HEK293 (cell line): ENCODE data around the gene ZCCHC7.

Source experiments
- CTCF ChIA-PET: fragments of 350-600 bp; formaldehyde crosslinking; extraction: SDS; loops from one replicate; lab custom pipeline; 2021; ENCODE audit warnings: antibody characterized with exemption; lab: Yijun Ruan, JAX
- POLR2A ChIA-PET: fragments of 300-600 bp; formaldehyde crosslinking; extraction: SDS; loops from one replicate; lab custom pipeline; 2020; ENCODE audit warnings: antibody characterized with exemption, inconsistent platforms; lab: Yijun Ruan, JAX
- H3K27ac ChIP-seq: fragments of 200-500 bp; sonication (Bioruptor generic); 2 replicates; pipeline ENCODE4 v1.5.1; 2014; ENCODE audit warnings: low read depth, low read length, control low read depth, inconsistent platforms; ENCODE audit errors: extremely low read depth
- H3K36me3 ChIP-seq, 2 experiments: fragments of 200-500 bp in 1 of 2; sonication (Bioruptor generic) in 1 of 2; 1 replicate in 1 of 2; 2 replicates in 1 of 2; pipeline ENCODE4 v1.5.1; 2014 to 2017; ENCODE audit warnings: inconsistent platforms in 2 of 2, low read length in 2 of 2; ENCODE audit not compliant: control insufficient read depth in 2 of 2, insufficient read depth in 1 of 2
- H3K4me1 ChIP-seq: fragments of 200-500 bp; sonication (Bioruptor generic); 2 replicates; pipeline ENCODE4 v1.5.1; 2014; ENCODE audit warnings: mild to moderate bottlenecking, low read length, inconsistent platforms; ENCODE audit not compliant: control insufficient read depth, insufficient read depth
- H3K4me3 ChIP-seq: 2 replicates; pipeline ENCODE4 v1.5.1; 2011; ENCODE audit warnings: low read depth, mild to moderate bottlenecking, control low read depth, low read length, moderate library complexity
- H3K9me3 ChIP-seq: fragments of 200-500 bp; sonication (Bioruptor generic); 2 replicates; pipeline ENCODE4 v1.5.1; 2014; ENCODE audit warnings: low read depth, low read length, inconsistent platforms; ENCODE audit not compliant: control insufficient read depth, insufficient read depth
- GFI1B ChIP-seq: fragments of 450-650 bp; formaldehyde crosslinking; IDR thresholded peaks from 2 replicates; pipeline ENCODE4 v1.5.1; 2016; ENCODE audit warnings: missing biosample characterization, missing genetic modification characterization
- HIC1 ChIP-seq: fragments of 450-650 bp; formaldehyde crosslinking; IDR thresholded peaks from 2 replicates; pipeline ENCODE4 v1.5.1; 2016; ENCODE audit warnings: missing biosample characterization, missing genetic modification characterization
- HOXC10 ChIP-seq: sonication (generic); formaldehyde crosslinking; IDR thresholded peaks from 2 replicates; pipeline ENCODE4 v1.8.1; 2023; ENCODE audit warnings: mild to moderate bottlenecking, missing genetic modification reagents
- OSR2 ChIP-seq: fragments of 450-650 bp; formaldehyde crosslinking; IDR thresholded peaks from 2 replicates; pipeline ENCODE4 v1.5.1; 2016; ENCODE audit warnings: missing biosample characterization, missing genetic modification characterization
- REPIN1 ChIP-seq: fragments of 450-650 bp; formaldehyde crosslinking; IDR thresholded peaks from 2 replicates; pipeline ENCODE4 v1.5.1; 2017; ENCODE audit warnings: missing biosample characterization, missing genetic modification characterization, low read depth
- WT1 ChIP-seq: fragments of 450-650 bp; formaldehyde crosslinking; IDR thresholded peaks from 2 replicates; pipeline ENCODE4 v1.5.1; 2016; ENCODE audit warnings: missing biosample characterization, missing genetic modification characterization
- YY2 ChIP-seq: fragments of 450-650 bp; formaldehyde crosslinking; IDR thresholded peaks from 2 replicates; pipeline ENCODE4 v1.5.1; 2016; ENCODE audit warnings: missing biosample characterization, missing genetic modification characterization
- ZBTB7A ChIP-seq: fragments of 450-650 bp; formaldehyde crosslinking; IDR thresholded peaks from 2 replicates; pipeline ENCODE4 v1.5.1; 2016; ENCODE audit warnings: low read depth, missing biosample characterization, missing genetic modification characterization
- ZNF155 ChIP-seq: fragments of 450-650 bp; formaldehyde crosslinking; IDR thresholded peaks from 2 replicates; pipeline ENCODE4 v1.5.1; 2016; ENCODE audit warnings: missing biosample characterization, missing genetic modification characterization
- ZNF2 ChIP-seq: fragments of 450-650 bp; formaldehyde crosslinking; IDR thresholded peaks from 2 replicates; pipeline ENCODE4 v1.5.1; 2016; ENCODE audit warnings: missing biosample characterization, missing genetic modification characterization
- ZNF221 ChIP-seq: fragments of 450-650 bp; formaldehyde crosslinking; IDR thresholded peaks from 2 replicates; pipeline ENCODE4 v1.5.1; 2017; ENCODE audit warnings: missing biosample characterization, missing genetic modification characterization, borderline replicate concordance
- ZNF280D ChIP-seq: fragments of 450-650 bp; formaldehyde crosslinking; IDR thresholded peaks from 2 replicates; pipeline ENCODE4 v1.5.1; 2016; ENCODE audit warnings: missing biosample characterization, missing genetic modification characterization
- ZNF37A ChIP-seq: fragments of 450-650 bp; IDR thresholded peaks from 2 replicates; pipeline ENCODE4 v1.5.1; 2018; ENCODE audit warnings: missing biosample characterization, missing genetic modification characterization
- ZNF549 ChIP-seq: fragments of 450-650 bp; IDR thresholded peaks from 2 replicates; pipeline ENCODE4 v1.5.1; 2018; ENCODE audit warnings: missing biosample characterization, missing genetic modification characterization, mild to moderate bottlenecking, inconsistent platforms, moderate library complexity
- ZNF555 ChIP-seq: fragments of 450-650 bp; formaldehyde crosslinking; conservative IDR thresholded peaks from 2 replicates; pipeline ENCODE4 v1.5.1; 2017; ENCODE audit warnings: missing biosample characterization, mild to moderate bottlenecking, missing genetic modification characterization, inconsistent platforms
- ZNF558 ChIP-seq: fragments of 450-650 bp; formaldehyde crosslinking; IDR thresholded peaks from 2 replicates; pipeline ENCODE4 v1.5.1; 2016; ENCODE audit warnings: missing biosample characterization, missing genetic modification characterization
- ZNF623 ChIP-seq: fragments of 450-650 bp; formaldehyde crosslinking; IDR thresholded peaks from 2 replicates; pipeline ENCODE4 v1.5.1; 2016; ENCODE audit warnings: missing biosample characterization, missing genetic modification characterization
- ZSCAN16 ChIP-seq: fragments of 450-650 bp; formaldehyde crosslinking; IDR thresholded peaks from 2 replicates; pipeline ENCODE4 v1.5.1; 2016; ENCODE audit warnings: missing biosample characterization, missing genetic modification characterization
- TF ChIP-seq, protein P1 (sequence below): fragments of 450-650 bp; formaldehyde crosslinking; IDR thresholded peaks from 2 replicates; pipeline ENCODE4 v1.5.1; 2016; ENCODE audit warnings: missing biosample characterization, missing genetic modification characterization
- TF ChIP-seq, protein P2 (sequence below): fragments of 450-650 bp; formaldehyde crosslinking; IDR thresholded peaks from 2 replicates; pipeline ENCODE4 v1.5.1; 2017; ENCODE audit warnings: missing biosample characterization, missing genetic modification characterization
- TF ChIP-seq, protein P3 (sequence below): sonication (generic); formaldehyde crosslinking; IDR thresholded peaks from 2 replicates; pipeline ENCODE4 v1.8.1; 2022; ENCODE audit warnings: mild to moderate bottlenecking, moderate library complexity, missing genetic modification reagents
- TF ChIP-seq, protein P4 (sequence below): fragments of 450-650 bp; formaldehyde crosslinking; IDR thresholded peaks from 2 replicates; pipeline ENCODE4 v1.5.1; 2016; ENCODE audit warnings: missing biosample characterization, missing genetic modification characterization
- TF ChIP-seq, protein P5 (sequence below): fragments of 450-650 bp; formaldehyde crosslinking; IDR thresholded peaks from 2 replicates; pipeline ENCODE4 v1.5.1; 2017; ENCODE audit warnings: missing biosample characterization, missing genetic modification characterization

ZCCHC7 gene

DNA sequence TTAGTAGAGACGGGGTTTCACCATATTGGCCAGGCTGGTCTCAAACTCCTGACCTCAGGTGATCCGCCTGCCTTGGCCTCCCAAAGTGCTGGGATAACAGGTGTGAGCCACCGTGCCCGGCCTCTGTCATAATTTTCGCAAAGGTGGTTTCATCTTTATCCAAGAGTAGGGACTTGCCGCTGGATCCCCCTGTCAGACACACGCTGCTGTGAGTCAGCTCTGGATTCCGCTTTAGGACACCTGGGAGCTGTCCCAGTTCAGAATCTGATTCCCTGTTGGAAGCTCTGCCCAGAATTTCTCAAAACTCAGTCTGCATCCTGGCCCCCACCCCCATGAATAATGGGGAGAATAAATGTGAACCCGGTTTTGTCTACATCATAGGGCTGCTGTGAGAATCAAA, 284.2 kb downstream of the ZCCHC7 start:
- Histone ChIP-seq H3K9me3 (no peaks in the 10 kb centered on the region), H3K4me1 (no peaks in the 10 kb centered on the region), H3K36me3 (no peaks in the 10 kb centered on the region), H3K4me3 (no peak overlapping the region), H3K27ac (no peak overlapping the region)
- TF ChIP-seq HOXC10 (CRISPR knock-in tag) (no peak), REPIN1 (no peak), GFI1B (tag by site-specific recombination) (no peak), ZNF221 (tag by site-specific recombination) (no peak), ZNF623 (tag by site-specific recombination) (no peak), ZNF37A (tag by site-specific recombination) (no peak)
- TF ChIP-seq, protein P1, sequence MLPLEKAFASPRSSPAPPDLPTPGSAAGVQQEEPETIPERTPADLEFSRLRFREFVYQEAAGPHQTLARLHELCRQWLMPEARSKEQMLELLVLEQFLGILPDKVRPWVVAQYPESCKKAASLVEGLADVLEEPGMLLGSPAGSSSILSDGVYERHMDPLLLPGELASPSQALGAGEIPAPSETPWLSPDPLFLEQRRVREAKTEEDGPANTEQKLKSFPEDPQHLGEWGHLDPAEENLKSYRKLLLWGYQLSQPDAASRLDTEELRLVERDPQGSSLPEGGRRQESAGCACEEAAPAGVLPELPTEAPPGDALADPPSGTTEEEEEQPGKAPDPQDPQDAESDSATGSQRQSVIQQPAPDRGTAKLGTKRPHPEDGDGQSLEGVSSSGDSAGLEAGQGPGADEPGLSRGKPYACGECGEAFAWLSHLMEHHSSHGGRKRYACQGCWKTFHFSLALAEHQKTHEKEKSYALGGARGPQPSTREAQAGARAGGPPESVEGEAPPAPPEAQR (tag by site-specific recombination): no peak
- TF ChIP-seq, protein P2, sequence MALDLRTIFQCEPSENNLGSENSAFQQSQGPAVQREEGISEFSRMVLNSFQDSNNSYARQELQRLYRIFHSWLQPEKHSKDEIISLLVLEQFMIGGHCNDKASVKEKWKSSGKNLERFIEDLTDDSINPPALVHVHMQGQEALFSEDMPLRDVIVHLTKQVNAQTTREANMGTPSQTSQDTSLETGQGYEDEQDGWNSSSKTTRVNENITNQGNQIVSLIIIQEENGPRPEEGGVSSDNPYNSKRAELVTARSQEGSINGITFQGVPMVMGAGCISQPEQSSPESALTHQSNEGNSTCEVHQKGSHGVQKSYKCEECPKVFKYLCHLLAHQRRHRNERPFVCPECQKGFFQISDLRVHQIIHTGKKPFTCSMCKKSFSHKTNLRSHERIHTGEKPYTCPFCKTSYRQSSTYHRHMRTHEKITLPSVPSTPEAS (tag by site-specific recombination): no peak
- TF ChIP-seq, protein P3, sequence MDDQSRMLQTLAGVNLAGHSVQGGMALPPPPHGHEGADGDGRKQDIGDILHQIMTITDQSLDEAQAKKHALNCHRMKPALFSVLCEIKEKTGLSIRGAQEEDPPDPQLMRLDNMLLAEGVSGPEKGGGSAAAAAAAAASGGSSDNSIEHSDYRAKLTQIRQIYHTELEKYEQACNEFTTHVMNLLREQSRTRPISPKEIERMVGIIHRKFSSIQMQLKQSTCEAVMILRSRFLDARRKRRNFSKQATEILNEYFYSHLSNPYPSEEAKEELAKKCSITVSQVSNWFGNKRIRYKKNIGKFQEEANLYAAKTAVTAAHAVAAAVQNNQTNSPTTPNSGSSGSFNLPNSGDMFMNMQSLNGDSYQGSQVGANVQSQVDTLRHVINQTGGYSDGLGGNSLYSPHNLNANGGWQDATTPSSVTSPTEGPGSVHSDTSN: no peak
- CTCF ChIA-PET: interaction anchor here (0.9 to 1.1 kb wide), 3 partner anchors 10 to 13 kb away, joined by 3 to 4 read pairs (median 3); no protein-coding TSS in a partner anchor
- POLR2A ChIA-PET: no interaction called here

- ChIA-PET CTCF (interaction anchor here (0.7 to 1.0 kb wide), 3 partner anchors 9 to 425 kb away, joined by 3 to 4 read pairs (median 3); no protein-coding TSS in a partner anchor), POLR2A (no interaction called here)
- H3K9me3 ChIP-seq: no peaks in the 10 kb centered on the region
- no peak overlapping the region for H3K4me3 ChIP-seq
- no peaks in the 10 kb centered on the region for H3K4me1 ChIP-seq
- H3K36me3 ChIP-seq: no peaks in the 10 kb centered on the region
- H3K27ac ChIP-seq: no peak overlapping the region
- TF ChIP-seq YY2 (tag by site-specific recombination) (no peak), ZSCAN16 (no peak), GFI1B (tag by site-specific recombination) (no peak), ZNF549 (tag by site-specific recombination) (no peak), ZNF555 (no peak), HIC1 (tag by site-specific recombination) (no peak), WT1 (tag by site-specific recombination) (no peak), ZNF280D (no peak), ZBTB7A (tag by site-specific recombination) (no peak), ZNF558 (no peak), ZNF2 (tag by site-specific recombination) (no peak), ZNF155 (no peak), OSR2 (tag by site-specific recombination) (no peak)
- TF ChIP-seq, protein P4, sequence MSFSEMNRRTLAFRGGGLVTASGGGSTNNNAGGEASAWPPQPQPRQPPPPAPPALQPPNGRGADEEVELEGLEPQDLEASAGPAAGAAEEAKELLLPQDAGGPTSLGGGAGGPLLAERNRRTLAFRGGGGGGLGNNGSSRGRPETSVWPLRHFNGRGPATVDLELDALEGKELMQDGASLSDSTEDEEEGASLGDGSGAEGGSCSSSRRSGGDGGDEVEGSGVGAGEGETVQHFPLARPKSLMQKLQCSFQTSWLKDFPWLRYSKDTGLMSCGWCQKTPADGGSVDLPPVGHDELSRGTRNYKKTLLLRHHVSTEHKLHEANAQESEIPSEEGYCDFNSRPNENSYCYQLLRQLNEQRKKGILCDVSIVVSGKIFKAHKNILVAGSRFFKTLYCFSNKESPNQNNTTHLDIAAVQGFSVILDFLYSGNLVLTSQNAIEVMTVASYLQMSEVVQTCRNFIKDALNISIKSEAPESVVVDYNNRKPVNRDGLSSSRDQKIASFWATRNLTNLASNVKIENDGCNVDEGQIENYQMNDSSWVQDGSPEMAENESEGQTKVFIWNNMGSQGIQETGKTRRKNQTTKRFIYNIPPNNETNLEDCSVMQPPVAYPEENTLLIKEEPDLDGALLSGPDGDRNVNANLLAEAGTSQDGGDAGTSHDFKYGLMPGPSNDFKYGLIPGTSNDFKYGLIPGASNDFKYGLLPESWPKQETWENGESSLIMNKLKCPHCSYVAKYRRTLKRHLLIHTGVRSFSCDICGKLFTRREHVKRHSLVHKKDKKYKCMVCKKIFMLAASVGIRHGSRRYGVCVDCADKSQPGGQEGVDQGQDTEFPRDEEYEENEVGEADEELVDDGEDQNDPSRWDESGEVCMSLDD (tag by site-specific recombination): no peak
- TF ChIP-seq, protein P5, sequence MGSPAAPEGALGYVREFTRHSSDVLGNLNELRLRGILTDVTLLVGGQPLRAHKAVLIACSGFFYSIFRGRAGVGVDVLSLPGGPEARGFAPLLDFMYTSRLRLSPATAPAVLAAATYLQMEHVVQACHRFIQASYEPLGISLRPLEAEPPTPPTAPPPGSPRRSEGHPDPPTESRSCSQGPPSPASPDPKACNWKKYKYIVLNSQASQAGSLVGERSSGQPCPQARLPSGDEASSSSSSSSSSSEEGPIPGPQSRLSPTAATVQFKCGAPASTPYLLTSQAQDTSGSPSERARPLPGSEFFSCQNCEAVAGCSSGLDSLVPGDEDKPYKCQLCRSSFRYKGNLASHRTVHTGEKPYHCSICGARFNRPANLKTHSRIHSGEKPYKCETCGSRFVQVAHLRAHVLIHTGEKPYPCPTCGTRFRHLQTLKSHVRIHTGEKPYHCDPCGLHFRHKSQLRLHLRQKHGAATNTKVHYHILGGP (tag by site-specific recombination): no peak
Observed at GRCh38 chr9:37405350-37405749, 285.0 kb downstream of the ZCCHC7 start.
